DMS114 treated with DMSO at 0.1 percent for 48 hours (cell line): Measurements from ENCODE around the gene KCNMA1.

Source experiments
- DNase-seq: peaks from one replicate; lab custom pipeline; 2025; ENCODE audit not compliant: unreplicated experiment; lab: John Stamatoyannopoulos, UW

KCNMA1 gene

DNA sequence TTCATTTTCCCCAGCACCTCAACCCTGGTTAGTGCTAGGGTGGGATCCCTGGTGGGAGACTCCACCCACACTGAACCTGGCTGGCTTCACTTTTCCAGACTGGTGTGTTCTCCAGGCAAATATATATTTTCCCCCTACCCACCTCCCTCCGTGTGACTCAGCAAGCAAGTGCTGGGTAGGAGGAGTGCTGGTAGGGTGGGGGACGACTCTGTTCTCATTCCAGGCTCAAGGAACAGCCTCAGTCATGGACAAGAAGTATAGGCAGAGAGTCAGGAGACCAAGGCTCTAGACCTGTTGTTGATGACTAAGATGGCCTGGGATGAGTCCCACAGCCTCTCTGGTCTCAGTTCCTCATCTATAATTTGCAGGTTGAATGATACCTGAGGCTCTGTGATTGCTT lies 328.1 kb downstream of the KCNMA1 start:
- DNase-seq = no peak

DNA sequence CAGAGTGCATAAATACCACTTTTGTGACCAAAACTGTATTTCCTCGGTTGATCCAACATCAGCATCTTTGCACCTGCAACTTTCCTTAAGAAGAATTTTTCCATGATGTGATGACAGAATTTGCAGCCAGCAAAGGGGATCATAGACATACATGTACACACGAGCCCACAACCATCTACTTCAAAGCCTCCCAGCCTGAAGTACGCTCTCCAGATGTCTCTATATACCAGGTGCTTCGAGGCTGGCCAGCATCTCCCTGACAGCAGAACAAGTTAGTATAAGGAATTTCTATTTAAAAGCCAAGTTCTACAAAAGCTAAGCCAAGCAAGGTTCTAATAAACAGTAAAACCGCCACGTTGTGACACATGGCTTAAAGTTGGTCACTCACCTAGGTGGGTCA lies 328.5 kb downstream of the KCNMA1 start:
- no peak for DNase-seq

DNA sequence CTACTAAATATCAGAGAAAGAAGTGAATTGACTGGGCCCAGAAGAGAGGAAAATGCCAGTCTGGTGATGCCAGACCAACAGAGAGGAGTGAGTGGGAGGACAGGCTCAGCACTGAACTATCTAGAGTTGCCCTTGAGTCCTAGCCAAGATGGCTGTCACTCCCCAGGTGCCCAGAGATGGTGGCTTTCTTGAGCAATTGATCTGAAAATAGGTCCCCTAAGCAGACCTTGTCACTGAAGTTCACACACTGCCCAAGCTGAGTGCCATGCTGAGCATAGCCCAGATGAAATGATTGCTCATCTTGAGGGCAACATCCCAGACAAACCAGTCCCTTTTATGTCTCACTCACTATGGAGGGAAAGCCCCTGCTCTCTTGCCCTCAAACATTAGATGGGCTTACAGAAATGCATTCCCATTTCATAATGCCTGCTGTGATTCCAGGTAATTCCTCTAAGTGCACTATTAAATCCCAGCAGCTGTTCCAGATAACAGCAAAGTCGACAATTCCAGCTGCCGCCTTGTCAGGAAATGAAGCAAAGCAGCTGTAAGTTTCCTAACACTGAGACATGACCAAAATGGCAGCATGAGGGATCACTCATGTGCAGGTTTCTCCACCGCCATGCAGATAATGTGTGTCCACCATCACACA lies 329.4 kb downstream of the KCNMA1 start:
- DNase-seq = no peak

DNA sequence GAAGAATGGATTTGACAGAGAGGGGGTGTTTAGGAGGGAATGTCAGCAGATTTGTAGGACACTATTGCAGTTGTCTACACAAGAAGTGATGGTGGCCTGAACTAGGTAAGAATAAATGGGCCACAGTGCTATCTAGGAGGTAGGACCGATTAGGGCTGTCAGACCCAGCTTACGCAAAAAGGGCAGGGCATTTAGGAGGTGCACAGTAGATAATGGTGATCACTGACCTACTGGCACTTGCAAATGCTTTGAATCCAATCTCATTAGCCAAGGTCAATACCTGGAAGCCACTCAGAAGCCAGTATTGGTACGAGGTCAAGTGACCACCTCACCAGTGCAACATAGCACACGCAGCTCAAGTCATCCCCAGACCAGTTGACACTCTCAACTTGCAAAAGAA lies 330.9 kb downstream of the KCNMA1 start:
- no peak for DNase-seq

DNA sequence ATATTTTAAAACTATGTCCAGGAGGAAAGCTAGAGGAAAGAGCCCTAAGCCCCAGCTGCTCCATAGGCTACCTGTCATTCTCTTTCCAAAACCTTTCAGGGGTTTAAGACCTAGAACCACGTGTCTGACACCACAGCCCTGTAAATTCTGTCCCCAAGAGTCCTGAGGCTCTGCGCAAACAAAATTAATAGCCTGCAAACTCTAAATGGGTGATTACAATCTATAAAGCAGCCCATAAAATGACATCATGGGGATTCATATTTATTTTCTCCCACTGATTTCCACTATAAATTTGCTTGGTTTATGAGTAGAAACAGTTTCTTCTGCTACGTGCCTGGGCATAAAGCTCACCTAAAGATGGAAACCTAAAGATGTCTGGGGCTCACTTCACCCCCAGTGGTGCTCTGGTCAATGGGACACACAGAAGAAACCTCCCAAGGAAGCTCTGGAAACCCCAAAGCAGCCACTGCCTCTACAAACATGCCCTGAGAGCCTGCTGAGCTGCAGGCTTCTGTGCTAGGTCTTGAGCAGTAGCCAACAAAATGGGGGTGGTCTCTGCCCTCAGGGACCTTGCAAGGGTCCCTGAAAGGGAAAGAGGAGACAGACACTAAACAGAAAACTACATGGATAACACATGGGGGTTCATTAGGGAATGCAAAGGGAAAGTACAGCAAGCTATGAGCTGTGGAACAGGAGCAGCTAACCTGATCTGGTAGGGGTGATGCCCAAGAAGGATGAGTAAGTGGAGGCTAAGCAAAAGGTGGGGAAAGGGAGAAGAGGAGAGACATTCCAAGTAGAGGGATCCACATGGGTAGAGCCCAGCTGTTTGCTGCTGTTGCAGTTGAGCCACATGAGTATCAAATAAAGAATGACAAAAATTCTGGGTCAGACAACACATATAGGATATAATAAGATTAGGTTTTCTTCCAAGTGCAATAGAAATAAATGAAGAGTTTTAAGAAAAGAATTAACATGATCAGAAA lies 331.7 kb downstream of the KCNMA1 start:
- DNase-seq = no peak

DNA sequence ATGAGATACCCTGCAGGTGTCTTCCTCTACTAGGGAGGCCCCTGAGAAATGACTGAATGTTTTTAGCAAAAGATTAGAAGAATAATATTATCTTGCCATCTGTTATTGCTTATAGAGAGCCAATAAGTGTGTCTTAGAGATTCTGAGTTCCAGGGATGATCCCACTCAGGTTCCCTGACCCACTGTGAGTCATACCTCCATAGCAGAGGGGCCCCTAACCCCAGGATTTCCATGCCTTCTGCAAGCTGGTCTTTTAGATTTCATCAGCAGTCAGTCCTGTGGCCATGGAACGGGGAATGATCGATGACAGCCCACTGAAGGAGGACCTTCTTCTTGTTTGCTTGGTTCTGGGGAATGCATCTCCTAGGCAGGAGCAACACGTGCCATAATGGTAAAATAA lies 333.4 kb downstream of the KCNMA1 start:
- DNase-seq = no peak

DNA sequence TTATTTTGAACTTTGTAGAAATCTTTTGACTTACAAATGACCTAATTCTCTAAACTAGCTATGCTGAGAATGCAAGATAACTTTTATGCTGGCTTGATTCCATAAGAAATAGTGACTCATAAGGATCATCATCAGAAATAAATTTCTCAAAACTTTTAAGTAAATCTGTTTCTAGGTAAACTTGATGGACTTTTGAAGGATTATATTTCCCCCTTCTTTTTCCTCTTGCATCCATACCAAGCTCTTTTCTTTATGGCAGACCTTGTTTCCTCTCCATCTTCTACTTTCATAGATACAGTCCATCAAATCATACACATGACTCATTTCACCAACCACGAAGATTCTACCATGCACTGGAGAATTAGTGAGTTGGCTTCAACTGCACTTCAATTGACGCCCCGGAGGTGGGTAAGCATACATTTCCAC lies 336.3 kb downstream of the KCNMA1 start:
- no peak for DNase-seq

DNA sequence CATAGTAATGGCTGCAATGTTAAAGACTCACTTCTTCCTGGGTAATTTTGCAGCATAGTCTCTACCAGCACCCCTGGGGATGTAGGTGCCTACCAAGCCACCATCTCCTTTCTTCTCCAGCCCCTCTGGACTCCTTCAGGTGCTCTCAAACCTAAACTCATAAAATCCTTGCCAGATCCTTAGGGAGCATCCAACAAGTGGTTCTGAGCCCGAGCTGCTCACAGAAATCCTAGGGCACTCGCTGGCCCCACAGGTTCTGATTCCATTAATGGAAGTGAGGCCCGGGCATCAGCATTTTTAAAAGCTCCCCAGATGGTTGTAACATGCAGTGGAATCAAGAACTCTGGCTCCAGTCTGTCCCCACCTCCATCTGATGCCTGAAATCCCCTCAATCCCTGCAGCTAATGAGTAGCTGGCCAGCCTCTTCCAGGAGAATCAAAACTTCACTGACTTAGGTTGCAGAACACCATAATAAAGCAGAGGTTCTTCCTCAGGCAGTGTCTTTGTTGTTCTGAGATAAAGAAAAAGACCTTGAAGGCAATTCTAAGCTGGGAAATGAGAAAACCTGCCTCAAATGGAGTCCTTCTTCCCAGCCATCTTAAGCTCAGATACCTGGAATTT lies 336.8 kb downstream of the KCNMA1 start:
- DNase-seq = no peak

DNA sequence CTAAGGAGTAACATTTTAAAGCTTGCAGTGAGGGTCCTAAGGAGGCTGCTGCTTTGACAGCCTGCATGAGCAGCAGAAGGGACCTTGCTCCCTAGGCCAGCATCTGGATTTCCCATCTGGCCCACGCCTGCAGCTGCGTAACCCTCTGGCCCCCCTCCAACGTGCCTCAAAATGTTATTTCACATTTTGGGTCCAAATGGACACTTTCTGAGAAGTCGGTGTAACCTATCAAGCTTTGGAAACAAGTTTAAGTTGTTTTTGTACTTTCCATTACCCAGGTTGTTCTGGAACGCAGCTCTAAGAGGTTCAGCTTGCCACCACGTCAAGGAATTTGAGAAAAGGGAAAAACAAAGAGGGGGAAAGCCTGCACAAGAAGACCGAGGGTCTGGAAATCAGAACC lies 338.3 kb downstream of the KCNMA1 start:
- no peak for DNase-seq

DNA sequence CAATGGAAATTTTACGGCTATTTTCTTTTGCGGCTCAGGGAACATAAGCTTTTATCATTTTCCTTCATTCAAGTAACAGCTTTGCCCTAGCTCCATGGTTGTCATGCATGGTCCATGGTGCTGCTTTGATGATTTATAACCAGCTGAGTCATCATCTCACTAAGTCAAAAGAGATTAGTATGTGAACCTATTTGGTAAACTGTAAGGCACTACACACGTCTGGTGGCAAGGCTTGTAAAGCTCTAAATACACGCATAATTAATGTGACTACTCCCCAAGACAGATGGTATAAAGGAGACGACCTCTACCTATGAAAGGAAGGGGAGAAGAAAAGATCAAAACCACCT lies 340.2 kb downstream of the KCNMA1 start:
- DNase-seq = no peak

DNA sequence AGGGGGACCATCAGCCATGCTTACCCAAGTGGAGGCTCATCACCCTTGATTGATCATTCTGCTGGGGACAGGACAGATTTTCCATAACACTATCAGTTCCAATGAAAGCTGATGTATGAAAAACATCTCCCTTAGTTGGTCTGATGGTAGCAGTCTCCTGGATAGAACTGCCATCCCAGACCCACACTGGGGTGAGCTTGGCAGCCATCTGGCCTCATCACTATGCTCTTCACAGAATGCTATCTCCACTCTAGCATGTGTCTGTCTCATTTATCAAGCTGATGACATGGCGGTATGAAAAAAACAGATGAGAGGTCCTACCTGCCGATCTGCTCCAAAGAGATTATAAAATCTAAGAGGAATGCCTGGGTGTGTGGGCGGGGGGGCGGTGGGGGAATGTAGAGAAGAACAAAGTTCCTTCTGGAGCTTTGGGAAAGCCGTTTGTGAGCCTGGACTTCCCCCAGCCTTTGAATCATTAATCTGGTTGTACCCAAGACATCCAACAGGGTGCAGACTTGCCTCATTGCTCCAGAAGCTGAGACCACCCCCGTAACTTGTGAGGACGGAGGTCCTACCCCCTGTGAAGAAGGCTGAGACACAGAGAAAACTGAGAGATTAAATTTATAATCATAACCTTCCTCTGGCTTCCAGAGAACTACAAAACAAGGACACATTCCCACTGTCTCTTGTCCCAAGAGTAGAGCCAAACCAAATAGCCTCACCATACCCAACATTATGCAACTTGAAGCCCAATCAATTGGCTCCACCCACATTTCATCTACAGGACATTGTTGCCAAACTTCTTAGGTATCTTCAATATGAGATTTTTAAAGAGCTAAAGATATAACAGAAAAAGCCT lies 340.8 kb downstream of the KCNMA1 start:
- DNase-seq = no peak

DNA sequence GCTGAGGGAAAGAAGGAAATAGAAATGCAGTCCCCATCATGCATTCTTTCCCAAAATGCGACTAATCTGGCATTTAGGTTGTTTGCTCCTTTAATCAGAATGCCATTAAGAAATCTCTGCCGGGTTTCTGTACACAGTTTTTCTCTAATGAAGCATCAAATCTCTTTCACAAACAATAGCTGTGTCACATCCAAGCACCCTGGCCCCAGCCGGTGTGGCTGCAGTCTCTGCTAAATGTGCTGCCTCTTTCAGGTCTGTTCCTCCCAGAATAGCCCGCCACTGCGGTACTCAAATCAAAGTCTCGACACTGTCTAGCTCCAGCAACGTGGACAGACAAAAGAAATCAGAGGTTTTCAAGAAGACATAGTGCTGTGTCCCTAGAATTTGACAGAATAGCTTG lies 343.8 kb downstream of the KCNMA1 start:
- DNase-seq = no peak

DNA sequence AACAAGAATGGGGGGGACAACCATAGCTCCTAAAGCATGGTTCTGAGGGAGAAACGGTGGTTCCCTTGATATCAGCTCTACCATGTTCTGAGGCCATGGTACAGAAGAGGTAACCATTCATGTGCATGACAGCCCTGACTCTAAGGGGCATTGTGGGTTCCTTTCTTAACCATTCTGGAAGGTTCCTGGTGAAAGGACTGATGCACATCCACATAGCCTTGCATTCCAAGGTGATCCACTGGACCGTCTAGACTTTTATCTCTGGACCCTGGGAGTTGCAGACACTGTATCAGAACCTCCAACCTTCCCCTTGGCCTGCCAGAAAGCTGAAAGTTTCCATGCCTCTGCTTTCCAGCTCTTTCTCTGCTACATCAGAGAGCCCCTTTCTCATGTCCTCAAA lies 344.3 kb downstream of the KCNMA1 start:
- no peak for DNase-seq

DNA sequence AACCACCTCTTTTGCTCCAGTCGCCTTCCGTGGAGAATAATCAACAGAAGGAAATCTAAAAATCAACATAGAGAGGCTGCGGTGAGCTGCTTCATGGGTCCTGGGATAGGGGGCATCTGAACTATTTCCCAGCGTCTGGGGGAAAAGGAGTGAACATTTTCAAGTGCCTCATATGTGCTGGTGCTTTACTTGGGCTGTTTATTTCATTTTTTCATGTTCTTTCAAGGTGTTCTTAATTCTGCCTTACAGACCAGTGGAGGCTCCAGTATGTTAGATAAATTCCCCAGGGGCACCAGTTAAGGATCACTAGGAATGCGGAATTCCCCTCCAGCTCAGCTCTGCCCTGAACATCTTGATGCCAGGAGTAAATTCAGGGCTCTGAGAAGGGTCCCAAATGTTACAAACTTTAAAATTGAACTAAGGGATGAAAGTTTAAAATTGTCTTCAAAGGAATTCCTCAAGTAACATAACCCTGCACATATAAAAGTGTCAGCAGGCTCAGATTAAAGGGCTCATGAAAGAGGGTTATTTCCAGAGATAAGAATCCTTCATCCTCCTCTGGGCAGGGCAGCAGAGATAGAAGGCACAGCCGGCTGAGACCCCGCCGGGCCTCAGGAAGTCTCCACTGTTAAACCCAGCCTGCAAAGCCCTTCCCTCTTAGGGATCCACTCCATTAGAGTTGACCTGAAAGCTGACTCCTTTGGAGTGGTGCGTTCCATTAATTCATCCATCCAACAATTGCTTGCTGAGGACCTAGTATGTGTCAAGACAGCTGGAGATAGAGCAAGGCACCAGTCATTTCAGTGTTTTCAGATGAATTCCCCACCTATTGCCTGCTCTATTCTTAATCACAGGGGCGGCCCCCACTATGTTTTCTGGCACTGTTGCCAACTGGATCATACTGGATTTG lies 345.8 kb downstream of the KCNMA1 start:
- DNase-seq = no peak

DNA sequence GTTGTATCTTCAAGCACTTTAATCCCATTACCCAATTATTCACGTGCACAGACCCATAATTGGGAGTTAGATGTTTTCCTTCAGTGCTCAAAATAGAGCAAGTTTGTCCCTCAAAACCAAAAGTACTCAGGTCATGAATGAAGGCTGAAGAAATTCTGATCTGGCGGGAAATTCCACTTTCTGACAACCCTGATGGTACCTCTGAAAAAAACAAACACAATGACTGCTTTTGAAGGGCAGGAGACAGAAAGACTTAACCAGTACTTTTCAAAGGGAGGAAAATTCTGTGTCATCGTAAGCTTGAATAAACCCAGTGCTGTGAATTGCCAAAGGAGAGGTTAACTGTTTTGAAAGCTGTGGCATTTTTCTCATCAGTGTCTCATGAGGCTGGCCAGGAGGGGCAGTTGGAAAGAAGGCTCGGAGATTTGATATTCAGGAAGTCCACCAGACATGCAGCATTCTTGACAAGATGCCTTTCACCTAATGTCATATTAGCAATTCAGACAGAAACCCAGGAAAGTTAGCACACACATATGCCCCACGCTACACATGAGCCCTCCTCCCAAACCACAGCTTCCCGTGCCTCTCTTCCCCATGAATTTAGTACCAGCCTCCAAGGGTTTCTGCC lies 347.0 kb downstream of the KCNMA1 start:
- no peak for DNase-seq

DNA sequence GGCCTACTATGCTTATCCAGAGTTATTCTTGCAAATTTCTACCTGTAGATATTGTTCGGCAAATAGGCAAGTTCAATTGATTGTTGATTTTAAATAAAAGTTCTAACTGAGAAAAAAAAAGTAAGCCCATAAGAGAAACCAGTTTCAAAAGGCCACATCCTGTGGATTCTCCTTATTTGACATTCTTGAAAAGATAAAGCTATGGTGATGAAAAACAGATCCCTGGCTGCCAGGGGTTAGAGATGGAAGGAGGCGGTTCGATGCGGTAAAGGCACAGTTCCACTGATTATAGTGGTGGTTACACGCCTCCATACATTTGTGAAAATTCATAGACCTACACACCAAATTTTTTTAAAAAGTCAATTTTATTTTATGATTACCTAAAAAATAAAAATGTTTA lies 347.8 kb downstream of the KCNMA1 start:
- DNase-seq = no peak

DNA sequence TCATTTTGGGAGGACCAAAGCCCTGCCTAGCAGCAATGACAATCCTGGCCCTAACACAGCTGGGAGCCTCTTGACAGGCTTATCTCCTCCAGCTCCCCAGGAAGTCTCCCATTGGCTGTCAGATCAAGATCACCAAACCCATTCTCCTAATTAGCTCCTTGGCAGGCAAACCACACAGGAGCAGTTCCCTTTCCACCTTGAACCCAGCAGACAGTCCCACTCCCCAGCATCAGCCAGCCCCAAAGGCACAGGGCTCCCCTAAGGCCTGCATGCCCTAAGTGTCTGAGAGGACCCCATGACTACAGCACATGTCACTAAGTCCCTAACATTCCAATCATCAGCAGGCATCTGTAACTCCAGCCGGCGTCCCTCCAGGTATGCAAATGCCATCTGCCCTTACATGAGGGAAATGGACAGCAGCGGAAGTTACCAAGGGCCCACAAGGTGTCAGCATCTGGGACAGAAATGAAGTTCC lies 348.5 kb downstream of the KCNMA1 start:
- DNase-seq = no peak

DNA sequence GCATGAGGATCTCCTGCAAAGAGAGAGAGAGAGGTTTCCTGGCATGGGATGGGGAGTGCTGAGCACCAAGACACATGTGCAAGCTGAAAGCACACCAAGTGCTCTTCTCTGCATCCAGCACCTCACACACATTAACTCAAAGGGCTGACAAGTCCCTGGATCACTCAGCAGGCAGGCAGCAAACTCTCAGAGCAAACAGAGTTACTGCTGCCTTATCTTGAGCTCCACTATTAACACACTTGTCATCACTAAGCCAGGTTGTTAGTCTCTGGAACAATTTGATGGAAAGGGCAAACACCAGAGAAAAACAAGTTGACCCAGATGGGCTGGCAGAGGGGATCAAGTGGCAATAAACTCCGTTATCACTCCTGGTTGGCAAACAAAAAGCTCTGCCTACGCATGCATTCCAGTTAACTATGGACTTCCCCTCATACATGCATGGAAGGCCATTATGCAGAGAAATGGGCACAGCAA lies 349.9 kb downstream of the KCNMA1 start:
- DNase-seq = no peak
